Measurements from ENCODE around the gene SIK2.
A peak's percentile ranks its signal among the peaks of the same experiment; 100 is the strongest.

Gene SIK2

DNA sequence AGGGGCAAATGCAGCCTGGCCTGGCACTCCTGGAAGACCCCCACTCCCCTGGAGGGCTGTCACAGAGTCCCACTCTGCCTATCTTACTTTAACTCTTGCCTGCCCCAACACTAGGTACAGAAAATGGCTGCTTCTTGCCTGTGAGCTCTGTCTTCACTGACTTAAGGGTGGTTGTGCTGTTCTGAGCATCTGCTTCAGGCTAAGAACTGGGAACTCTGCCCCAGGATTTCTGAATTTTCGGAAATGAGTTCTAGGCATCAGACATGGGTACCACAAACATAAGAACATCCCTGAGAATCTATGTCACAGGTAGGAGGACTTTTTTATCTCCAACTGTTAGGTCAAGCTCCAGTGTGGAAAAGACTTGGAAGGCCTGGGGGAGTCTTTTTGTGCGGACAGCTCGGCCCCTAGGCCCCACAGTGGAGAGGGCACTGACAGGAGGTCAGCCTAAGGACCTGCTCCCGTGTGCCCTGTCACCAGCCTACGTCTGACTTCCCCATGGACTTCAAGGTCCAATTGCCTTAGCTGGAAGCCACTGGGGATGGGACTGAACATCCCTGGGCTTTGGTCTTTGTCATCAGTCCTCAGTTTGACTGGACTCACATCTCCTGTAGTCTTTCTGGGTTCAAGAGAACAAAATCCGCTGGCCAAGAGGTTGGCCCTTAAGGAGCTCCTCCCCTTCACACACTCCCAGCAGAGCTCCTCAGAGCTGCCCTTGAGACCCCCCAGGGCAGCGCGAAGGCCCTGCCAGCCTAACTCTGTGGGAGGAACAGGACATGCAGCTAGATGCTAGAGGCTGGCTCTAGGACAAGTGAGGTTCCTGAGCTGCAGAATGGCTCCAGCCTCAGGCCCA, 132.1 kb downstream of the SIK2 start:
- no peak for DNase-seq

DNA sequence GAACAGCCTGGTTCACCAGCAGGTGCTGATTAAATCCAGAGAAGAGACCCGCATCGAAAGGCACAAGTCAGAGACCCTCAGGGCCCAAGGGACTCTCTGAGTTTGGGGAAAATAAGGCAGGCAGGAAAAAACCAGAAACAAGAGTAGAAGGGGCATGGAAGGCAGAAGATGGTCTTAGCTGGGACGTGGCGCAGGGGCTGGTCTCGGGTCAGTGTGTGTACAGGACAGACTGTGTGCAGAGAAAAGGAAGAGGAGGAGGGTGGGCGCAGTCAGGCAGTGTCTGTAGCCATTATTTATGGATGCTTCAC, 132.7 kb downstream of the SIK2 start:
- no peak for DNase-seq

DNA sequence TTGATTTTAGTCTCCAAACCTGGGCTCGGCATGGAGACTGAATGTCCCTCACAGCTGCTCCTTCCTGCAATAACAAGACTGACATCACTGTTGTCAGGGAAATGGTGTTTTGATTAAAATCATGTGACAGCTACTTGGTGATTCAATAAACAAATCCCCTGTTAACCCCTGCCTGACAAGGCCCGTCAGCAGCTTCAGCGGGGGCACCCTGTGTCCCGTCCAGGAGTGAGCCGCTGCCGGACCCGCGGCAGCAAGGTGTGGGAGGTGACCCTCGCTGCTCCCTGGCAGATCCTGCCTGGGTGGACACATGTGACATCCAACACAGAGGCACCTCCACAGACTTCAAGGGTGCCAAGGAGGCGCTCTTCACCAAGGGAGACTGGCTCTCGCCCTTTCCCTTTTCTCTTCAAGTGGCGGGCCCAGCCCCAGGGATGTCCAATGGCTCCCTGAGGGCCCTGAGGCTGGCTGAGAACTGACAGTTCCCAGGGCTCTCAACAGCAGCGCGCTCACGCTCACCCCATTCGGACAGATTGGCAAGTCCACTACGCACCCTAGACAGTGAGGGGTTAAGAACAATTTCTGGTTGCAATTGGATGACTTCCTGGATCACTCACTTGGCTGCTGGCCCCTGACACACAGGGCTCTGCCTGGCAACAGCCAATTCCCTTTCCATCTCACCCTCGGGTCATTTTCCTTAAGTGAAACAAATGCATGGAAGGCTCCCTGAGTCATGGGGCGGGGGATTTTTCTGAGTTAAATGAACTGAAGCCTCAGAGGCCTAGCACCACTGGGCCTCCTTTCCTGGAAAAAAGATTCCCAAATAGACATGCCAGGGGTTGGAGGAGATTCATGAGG, 133.2 kb downstream of the SIK2 start:
- DNase-seq, result peak; percentile 42

- no peak for DNase-seq
Observed at GRCh38 chr11:111736181-111736590, 133.9 kb downstream of the SIK2 start.

GRCh38 chr11:111736621-111737443, 134.6 kb downstream of the SIK2 start:
- DNase-seq, result no peak

- no peak for DNase-seq
Observed at GRCh38 chr11:111737444-111738210, 135.4 kb downstream of the SIK2 start.

DNA sequence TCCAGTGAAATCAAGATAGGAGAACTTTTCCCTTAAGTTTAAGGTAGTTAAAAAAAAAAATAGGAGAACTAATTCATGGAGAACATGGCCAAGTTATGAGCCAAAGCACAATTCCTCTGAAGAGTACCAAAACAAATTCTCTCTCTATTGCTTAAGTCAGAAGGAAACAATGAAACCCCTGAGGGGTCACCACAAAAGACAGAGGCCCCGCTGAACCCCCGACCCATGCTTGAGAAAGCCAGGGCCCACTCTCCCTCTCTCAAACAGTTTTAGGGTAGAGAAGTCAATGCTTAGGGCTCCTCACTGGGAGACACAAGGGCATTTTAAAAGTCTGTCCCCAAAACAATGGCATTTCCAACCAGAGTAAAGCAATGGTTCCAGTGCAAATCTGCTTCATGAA, 137.1 kb downstream of the SIK2 start:
- no peak for DNase-seq

DNA sequence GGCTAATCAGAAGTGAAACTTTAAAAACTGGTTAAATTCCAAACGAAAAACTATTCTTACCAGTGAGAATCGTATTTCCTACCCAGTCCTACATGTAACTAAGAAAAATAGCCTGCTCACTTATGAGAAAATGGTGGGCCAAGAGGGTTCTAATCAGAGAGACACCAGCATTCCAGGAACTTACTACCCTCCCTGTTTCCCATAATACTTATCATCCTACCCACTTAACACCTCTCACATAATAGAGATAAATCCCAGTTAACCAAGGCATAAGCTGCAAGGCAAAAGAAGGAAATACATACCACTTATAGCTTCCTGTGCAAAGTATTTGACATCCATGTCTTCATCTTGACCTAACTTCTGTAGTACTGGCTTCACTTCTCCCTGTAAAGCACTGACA, 139.5 kb downstream of the SIK2 start:
- DNase-seq, result no peak

GRCh38 chr11:111743700-111744099, 141.5 kb downstream of the SIK2 start:
- DNase-seq, result no peak

- DNase-seq, result no peak
Observed at GRCh38 chr11:111745719-111746504, 143.7 kb downstream of the SIK2 start.

GRCh38 chr11:111748035-111748804, 146.0 kb downstream of the SIK2 start:
- no peak for DNase-seq

GRCh38 chr11:111749646-111750045, 147.4 kb downstream of the SIK2 start:
- DNase-seq, result no peak

GRCh38 chr11:111756097-111756496, 153.8 kb downstream of the SIK2 start:
- no peak for DNase-seq

GRCh38 chr11:111759376-111759775, 157.1 kb downstream of the SIK2 start:
- DNase-seq, result no peak

GRCh38 chr11:111759778-111760407, 157.6 kb downstream of the SIK2 start:
- DNase-seq, result no peak

DNA sequence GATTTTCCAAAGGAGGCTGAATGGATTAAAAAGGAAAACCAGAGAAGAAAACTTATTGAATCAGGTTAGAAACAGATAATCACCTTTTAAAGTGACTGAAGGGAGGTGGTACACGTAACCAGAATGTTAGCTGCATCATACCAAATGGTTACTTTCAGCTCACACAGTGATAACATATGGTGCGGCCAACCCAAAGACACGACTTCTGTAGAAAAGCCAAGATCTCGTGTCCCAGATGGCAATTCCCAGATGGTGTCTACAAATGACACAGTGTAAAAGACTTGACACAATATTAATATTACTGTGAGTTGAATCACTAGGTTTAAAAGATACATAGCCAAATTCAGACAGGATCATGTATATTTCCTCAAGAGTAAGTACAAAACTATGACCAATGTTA, 158.8 kb downstream of the SIK2 start:
- DNase-seq, result no peak

GRCh38 chr11:111762526-111762925, 160.3 kb downstream of the SIK2 start:
- no peak for DNase-seq

GRCh38 chr11:111762981-111763643, 160.9 kb downstream of the SIK2 start:
- DNase-seq, result no peak

DNA sequence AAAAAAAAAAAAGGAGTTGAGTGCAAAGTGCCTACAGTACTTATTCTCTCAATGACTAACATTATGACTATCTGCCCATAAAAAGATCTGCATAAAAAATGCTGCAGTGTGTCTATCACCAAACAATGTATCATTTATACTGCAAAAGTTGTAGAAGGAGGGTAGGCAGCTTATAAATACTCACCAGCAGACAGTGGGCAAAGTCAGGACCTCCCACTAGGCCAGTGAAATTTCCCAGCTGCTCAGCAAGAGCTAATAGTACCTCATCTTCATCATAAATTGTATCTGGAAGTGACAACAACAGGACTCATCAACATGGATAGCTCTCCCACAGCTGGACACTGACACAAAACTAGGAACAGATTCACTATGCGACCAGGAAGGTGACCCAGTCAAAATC, 162.4 kb downstream of the SIK2 start:
- no peak for DNase-seq
